A673 (cell line): ENCODE measurements around the gene RGMA. TPM values are rescaled to one million over a fixed set of nuclear protein-coding genes. Genes with fewer than 3 reads are reported as not detected.

Experiments used
- Bru-seq: library from RNA; stranded (reverse); fragments of 400-500 nt; gene quantifications from one replicate; lab custom pipeline; 2021; lab: Mats Ljungman, UMichigan
- BruChase-seq, 2 experiments: library from RNA; stranded (reverse); fragments of 400-500 nt; gene quantifications; one replicate each; lab custom pipeline; 2021; lab: Mats Ljungman, UMichigan
- BruUV-seq: library from RNA; stranded (reverse); fragments of 400-500 nt; replicated peaks from 2 replicates; lab custom pipeline; 2021; lab: Mats Ljungman, UMichigan
- CTCF ChIA-PET: fragments of 300-600 bp; sonication (Branson Sonifier 250); formaldehyde crosslinking; loops from one replicate; lab custom pipeline; 2022; ENCODE audit warnings: antibody characterized with exemption; lab: Charles Lee
- POLR2A ChIA-PET: fragments of 300-600 bp; sonication (Branson Sonifier 250); formaldehyde crosslinking; loops from one replicate; lab custom pipeline; 2022; ENCODE audit warnings: antibody characterized with exemption; ENCODE audit not compliant: low non-redundant PET; lab: Charles Lee
- DNase-seq: peaks from one replicate; pipeline ENCODE4 v3.0.0-alpha.2; 2015; ENCODE audit warnings: low spot score
- H3K27ac ChIP-seq: fragments of 200-600 bp; sonication (generic); 2 replicates; pipeline ENCODE4 v1.5.1; 2016; ENCODE audit warnings: mixed run types, low read depth, mild to moderate bottlenecking, mixed read lengths, antibody characterized with exemption, low read length; ENCODE audit not compliant: poor library complexity, severe bottlenecking
- H3K27me3 ChIP-seq: fragments of 200-600 bp; sonication (generic); replicated peaks from 2 replicates; pipeline ENCODE4 v1.6.1; 2017; ENCODE audit warnings: mixed run types, low read depth, mild to moderate bottlenecking, mixed read lengths, antibody characterized with exemption, low read length; ENCODE audit not compliant: insufficient read depth, poor library complexity
- H3K36me3 ChIP-seq: fragments of 200-600 bp; sonication (generic); 2 replicates; pipeline ENCODE4 v1.6.1; 2016; ENCODE audit warnings: mixed run types, mild to moderate bottlenecking, mixed read lengths, antibody characterized with exemption, low read length; ENCODE audit not compliant: insufficient read depth, poor library complexity, severe bottlenecking
- H3K4me1 ChIP-seq: fragments of 200-600 bp; sonication (generic); 2 replicates; pipeline ENCODE4 v1.6.1; 2017; ENCODE audit warnings: mixed run types, mild to moderate bottlenecking, mixed read lengths, antibody characterized with exemption, low read length; ENCODE audit not compliant: insufficient read depth, poor library complexity, severe bottlenecking
- H3K4me3 ChIP-seq: fragments of 200-600 bp; sonication (generic); 2 replicates; pipeline ENCODE4 v1.5.1; 2016; ENCODE audit warnings: low read depth, mixed run types, mild to moderate bottlenecking, mixed read lengths, low read length; ENCODE audit not compliant: poor library complexity, severe bottlenecking
- H3K9me3 ChIP-seq: fragments of 200-600 bp; sonication (generic); 2 replicates; pipeline ENCODE4 v1.6.1; 2016; ENCODE audit warnings: mixed run types, low read depth, mild to moderate bottlenecking, mixed read lengths, antibody characterized with exemption, low read length; ENCODE audit not compliant: poor library complexity, severe bottlenecking
- CTCF ChIP-seq: fragments of 300-800, 200-600 bp; sonication (generic); conservative IDR thresholded peaks from 2 replicates; pipeline ENCODE4 v1.5.1; 2017; ENCODE audit warnings: low read depth, mild to moderate bottlenecking, antibody characterized with exemption, low read length, moderate library complexity, mixed read lengths
- EZH2 ChIP-seq: fragments of 200-600 bp; sonication (generic); IDR thresholded peaks from 2 replicates; pipeline ENCODE4 v1.6.1; 2017; ENCODE audit warnings: borderline replicate concordance, low read depth, mild to moderate bottlenecking, mixed read lengths, antibody characterized with exemption, low read length; ENCODE audit not compliant: poor library complexity, severe bottlenecking
- intact Hi-C: fragments of 100-400 bp; cut with micrococcal nuclease; formaldehyde crosslinking; loops from one replicate; pipeline ENCODE4 v1.10.0; 2022; ENCODE audit not compliant: unreplicated experiment
- long read RNA-seq: library from polyadenylated mRNA; stranded (forward); transcript quantifications from one replicate; pipeline ENCODE4 v2.0.0, GENCODE V29; 2022
- total RNA-seq: library from RNA; stranded (reverse); gene quantifications from 2 replicates; pipeline ENCODE4 v1.2.3, GENCODE V29; 2021

The RGMA gene, protein sequence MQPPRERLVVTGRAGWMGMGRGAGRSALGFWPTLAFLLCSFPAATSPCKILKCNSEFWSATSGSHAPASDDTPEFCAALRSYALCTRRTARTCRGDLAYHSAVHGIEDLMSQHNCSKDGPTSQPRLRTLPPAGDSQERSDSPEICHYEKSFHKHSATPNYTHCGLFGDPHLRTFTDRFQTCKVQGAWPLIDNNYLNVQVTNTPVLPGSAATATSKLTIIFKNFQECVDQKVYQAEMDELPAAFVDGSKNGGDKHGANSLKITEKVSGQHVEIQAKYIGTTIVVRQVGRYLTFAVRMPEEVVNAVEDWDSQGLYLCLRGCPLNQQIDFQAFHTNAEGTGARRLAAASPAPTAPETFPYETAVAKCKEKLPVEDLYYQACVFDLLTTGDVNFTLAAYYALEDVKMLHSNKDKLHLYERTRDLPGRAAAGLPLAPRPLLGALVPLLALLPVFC
- 5.0 and 8.3 TPM in 2 replicates for total RNA-seq
- Bru-seq, nascent RNA: percentile 43 among the genes with signal in this experiment
- BruChase-seq, experiment 1, labeled RNA remaining after a 2-hour chase: percentile 44 among the genes with signal in this experiment
- BruChase-seq, experiment 2, labeled RNA remaining after a 6-hour chase: percentile 32 among the genes with signal in this experiment
- long read RNA-seq, partial matches to known transcripts: 0 of 5 reads
- long read RNA-seq, other reads (novel, unspliced or antisense): 5 of 5 reads

DNA sequence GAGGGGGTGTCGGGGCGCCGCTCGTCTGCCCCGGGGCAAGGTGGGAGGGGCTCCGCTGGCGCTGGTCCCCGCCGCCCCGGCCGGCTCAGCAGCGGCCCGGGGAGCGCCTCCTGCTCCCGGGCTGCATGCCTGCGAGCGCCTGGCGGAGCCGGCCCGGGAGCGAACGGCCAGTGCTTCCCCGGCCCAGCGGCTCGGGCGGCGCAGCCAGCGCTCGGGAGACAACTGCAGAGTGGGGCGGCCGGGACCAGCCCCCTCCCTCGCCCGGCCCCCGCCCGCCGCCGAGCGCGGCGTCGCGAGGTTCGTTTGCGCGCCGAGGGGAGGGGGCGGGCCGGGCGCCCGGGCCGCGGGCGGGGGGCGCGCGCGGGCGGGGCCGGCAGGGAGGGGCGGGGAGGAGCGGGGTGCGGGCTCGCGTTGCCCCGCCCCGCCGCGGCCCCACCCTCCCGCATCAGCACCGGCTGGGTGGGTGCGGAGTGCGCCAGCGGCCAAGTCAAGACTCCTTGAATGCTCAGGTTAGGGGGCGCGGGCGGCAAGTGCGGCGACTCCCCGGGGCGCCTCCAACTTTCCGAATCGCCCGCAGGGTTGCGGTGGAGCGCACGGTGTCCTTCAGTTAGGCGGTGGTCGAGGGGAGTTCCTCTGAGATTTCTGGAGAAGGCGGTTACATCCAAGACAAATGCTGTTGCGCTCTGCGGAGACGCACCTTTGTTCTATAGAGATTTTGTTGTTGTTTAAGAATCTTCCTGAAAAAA lies at the start of gene RGMA:
Gene RGMA, minus strand, starts transcription at position 231 of the 746 bp plus-strand sequence. CDS start 279 bp downstream, outside the sequence.
- H3K27ac ChIP-seq: no peak within 1 kb of the TSS
- no TSS peak for BruUV-seq
- intact Hi-C loops: loop anchor here (1.0 to 5.0 kb wide), 3 partner anchors 57 to 1031 kb away; no protein-coding TSS in a partner anchor
- peaks cover 57% of the 10 kb centered on the region for H3K27me3 ChIP-seq
- H3K9me3 ChIP-seq: no peaks in the 10 kb centered on the region
- peak; percentile 30 for DNase-seq
- POLR2A ChIA-PET: no interaction called here
- TF ChIP-seq CTCF (no peak), EZH2 (no peak)
- peaks cover 10% of the 10 kb centered on the region for H3K4me1 ChIP-seq
- CTCF ChIA-PET: interaction anchor here (1.0 to 1.8 kb wide), 5 partner anchors 57 to 1031 kb away, joined by 5 to 39 read pairs (median 8); no protein-coding TSS in a partner anchor
- H3K4me3 ChIP-seq: peak within 1 kb of the TSS; percentile 47
- H3K36me3 ChIP-seq: no peaks in the 10 kb centered on the region

DNA sequence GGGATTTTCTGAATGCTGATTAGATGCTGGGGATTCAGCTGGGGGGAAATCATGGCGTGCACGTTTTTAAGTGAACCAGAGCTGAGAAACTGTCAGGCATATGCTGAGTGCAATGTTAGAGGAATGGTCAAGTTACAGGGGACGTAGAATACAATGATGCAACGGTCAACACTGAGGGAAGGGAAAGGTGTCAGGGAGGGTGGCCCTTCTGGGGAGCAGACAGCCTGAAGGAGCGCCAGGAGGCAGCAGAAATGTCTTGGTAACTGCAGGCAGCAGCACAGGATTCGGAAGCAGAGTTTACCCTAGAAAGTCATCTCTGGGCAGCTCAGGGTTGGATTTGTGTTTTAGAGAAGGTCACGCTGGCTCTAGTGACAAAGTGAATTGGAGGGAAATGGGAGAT lies 47.6 kb upstream of the RGMA start:
- intact Hi-C loops: no loop called here
- TF ChIP-seq EZH2 (no peak), CTCF (no peak)
- no TSS peak for BruUV-seq
- Histone ChIP-seq H3K9me3 (no peaks in the 10 kb centered on the region), H3K4me1 (no peaks in the 10 kb centered on the region), H3K27ac (no peak overlapping the region), H3K27me3 (no peaks in the 10 kb centered on the region), H3K36me3 (no peaks in the 10 kb centered on the region), H3K4me3 (no peak overlapping the region)
- no peak for DNase-seq
- CTCF ChIA-PET: no interaction called here
- POLR2A ChIA-PET: no interaction called here

DNA sequence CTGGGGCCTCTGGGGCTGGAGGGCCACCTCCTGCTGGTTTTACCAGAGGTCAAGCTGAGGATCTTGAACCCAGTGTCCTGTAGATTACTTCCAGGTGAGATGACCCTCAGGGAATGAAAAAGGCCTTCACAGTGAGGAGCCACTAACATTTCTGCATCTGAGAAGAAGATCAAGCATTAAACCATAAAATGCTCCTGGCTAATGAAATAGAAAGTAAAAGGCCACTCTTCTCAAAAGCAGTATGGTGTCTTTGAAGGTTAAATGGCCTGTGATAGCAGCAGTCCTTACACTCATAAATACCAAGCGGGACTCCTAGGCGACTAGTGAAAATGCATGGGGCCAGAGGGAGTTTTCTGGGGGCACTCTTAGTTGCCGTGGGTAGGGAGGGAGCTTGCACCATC lies 47.0 kb upstream of the RGMA start:
- no peak for DNase-seq
- Histone ChIP-seq H3K4me1 (no peaks in the 10 kb centered on the region), H3K27ac (no peak overlapping the region), H3K9me3 (no peaks in the 10 kb centered on the region), H3K4me3 (no peak overlapping the region), H3K36me3 (no peaks in the 10 kb centered on the region), H3K27me3 (no peaks in the 10 kb centered on the region)
- intact Hi-C loops: no loop called here
- TF ChIP-seq CTCF (no peak), EZH2 (no peak)
- POLR2A ChIA-PET: no interaction called here
- BruUV-seq: no TSS peak
- CTCF ChIA-PET: no interaction called here
